K562 (cell line): ENCODE data around the gene ARFGEF3. TPM values are rescaled to one million over a fixed set of nuclear protein-coding genes. Genes with fewer than 3 reads are reported as not detected.

Source experiments
- CHD2 ChIP-seq: IDR thresholded peaks from 2 replicates; pipeline ENCODE4 v1.6.1; 2011; ENCODE audit warnings: low read depth, low read length
- CHD7 ChIP-seq: fragments of 200-600 bp; sonication (generic); IDR thresholded peaks from one replicate; pipeline ENCODE4 v1.6.1; 2012; ENCODE audit warnings: mild to moderate bottlenecking, low read depth, low read length, inconsistent platforms
- RFX1 ChIP-seq: fragments of 450-650 bp; IDR thresholded peaks from 2 replicates; pipeline ENCODE4 v1.6.1; 2016; ENCODE audit warnings: mild to moderate bottlenecking, moderate library complexity
- ZBTB26 ChIP-seq: fragments of 450-650 bp; formaldehyde crosslinking; IDR thresholded peaks from 2 replicates; pipeline ENCODE4 v1.4.0; 2022; ENCODE audit warnings: missing genetic modification characterization
- ZNF431 ChIP-seq: sonication (generic); formaldehyde crosslinking; IDR thresholded peaks from 2 replicates; pipeline ENCODE4 v1.8.0; 2022; ENCODE audit warnings: mild to moderate bottlenecking, missing genetic modification reagents
- ZNF584 ChIP-seq: fragments of 200-800 bp; sonication (Bioruptor generic); IDR thresholded peaks from 2 replicates; pipeline ENCODE4 v1.6.1; 2016; ENCODE audit warnings: low read depth, mild to moderate bottlenecking, missing genetic modification characterization, missing compliant biosample characterization
- polyA plus RNA-seq, 8 experiments: library from polyadenylated mRNA; depleted of rRNA in 4 of 8; stranded (reverse) in 5 of 8; unstranded in 3 of 8; fragments of >200 nt; fragmentation: Nextera tagmentation in 2 of 8; fragmentation: Illumina TruSeq in 1 of 8; extraction: Ambion mirVana in 2 of 8; extraction: Trizol in 1 of 8; gene quantifications; 2 replicates each; pipeline versions ENCODE4 v1.2.1 to v1.2.3, GENCODE V29; 2011 to 2014; ENCODE audit warnings: inconsistent platforms in 1 of 8, missing spikeins in 1 of 8
- total RNA-seq, 7 experiments: library from RNA; depleted of rRNA in 6 of 7; stranded (reverse); fragments of >200 nt in 6 of 7; fragmentation: Illumina TruSeq in 2 of 7; extraction: Trizol in 2 of 7; gene quantifications; 2 replicates each; pipeline versions ENCODE4 v1.2.1 to v1.2.3, GENCODE V29; 2011 to 2021; ENCODE audit warnings: low replicate concordance in 1 of 7
- TF ChIP-seq, protein P1 (sequence below): fragments of 250-450 bp; sonication (Bioruptor Pico); IDR thresholded peaks from 2 replicates; pipeline ENCODE4 v1.4.0; 2020; ENCODE audit warnings: mild to moderate bottlenecking, moderate library complexity

The ARFGEF3 gene
- total and polyA plus RNA-seq, 9 of the 15 experiments (the other 6 are each of a cell fraction or from before 2014, with no cell fraction given) = under 0.01 to 0.02 TPM; not detected in 7

- no peak for TF ChIP-seq CHD7
- TF ChIP-seq ZBTB26 (CRISPR knock-in tag) = no peak
- TF ChIP-seq, protein P1, sequence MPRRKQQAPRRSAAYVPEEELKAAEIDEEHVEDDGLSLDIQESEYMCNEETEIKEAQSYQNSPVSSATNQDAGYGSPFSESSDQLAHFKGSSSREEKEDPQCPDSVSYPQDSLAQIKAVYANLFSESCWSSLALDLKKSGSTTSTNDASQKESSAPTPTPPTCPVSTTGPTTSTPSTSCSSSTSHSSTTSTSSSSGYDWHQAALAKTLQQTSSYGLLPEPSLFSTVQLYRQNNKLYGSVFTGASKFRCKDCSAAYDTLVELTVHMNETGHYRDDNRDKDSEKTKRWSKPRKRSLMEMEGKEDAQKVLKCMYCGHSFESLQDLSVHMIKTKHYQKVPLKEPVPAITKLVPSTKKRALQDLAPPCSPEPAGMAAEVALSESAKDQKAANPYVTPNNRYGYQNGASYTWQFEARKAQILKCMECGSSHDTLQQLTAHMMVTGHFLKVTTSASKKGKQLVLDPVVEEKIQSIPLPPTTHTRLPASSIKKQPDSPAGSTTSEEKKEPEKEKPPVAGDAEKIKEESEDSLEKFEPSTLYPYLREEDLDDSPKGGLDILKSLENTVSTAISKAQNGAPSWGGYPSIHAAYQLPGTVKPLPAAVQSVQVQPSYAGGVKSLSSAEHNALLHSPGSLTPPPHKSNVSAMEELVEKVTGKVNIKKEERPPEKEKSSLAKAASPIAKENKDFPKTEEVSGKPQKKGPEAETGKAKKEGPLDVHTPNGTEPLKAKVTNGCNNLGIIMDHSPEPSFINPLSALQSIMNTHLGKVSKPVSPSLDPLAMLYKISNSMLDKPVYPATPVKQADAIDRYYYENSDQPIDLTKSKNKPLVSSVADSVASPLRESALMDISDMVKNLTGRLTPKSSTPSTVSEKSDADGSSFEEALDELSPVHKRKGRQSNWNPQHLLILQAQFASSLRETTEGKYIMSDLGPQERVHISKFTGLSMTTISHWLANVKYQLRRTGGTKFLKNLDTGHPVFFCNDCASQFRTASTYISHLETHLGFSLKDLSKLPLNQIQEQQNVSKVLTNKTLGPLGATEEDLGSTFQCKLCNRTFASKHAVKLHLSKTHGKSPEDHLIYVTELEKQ = no peak
- TF ChIP-seq RFX1 = no peak
- no peak for TF ChIP-seq CHD2
- no peak for TF ChIP-seq ZNF431 (CRISPR knock-in tag)
- TF ChIP-seq ZNF584 (CRISPR knock-in tag) = no peak
Measured at GRCh38 chr6:138225953-138226352, 64.2 kb downstream of the ARFGEF3 start (continued).
